Posterior cingulate gyrus (tissue), 11 donors: Measurements from ENCODE around the gene PBX1.

Source experiments
- DNase-seq, 10 donors: peaks; one replicate each; pipeline versions ENCODE4 v3.0.0 to v3.0.0-alpha.2; 2020 to 2021; ENCODE audit warnings: mixed read lengths in 3 of 10
- intact Hi-C: fragments of 100-400 bp; cut with DNase I; formaldehyde crosslinking; loops from one replicate; pipeline ENCODE4 v1.15.1; 2023

Gene PBX1

GRCh38 chr1:164611754-164612642 lies 53.0 kb downstream of the PBX1 start:
- no peak for DNase-seq
- intact Hi-C loops, result no loop called here

- DNase-seq, result no peak
- intact Hi-C loops, result no loop called here
Measured at GRCh38 chr1:164613176-164613575, 54.2 kb downstream of the PBX1 start.

GRCh38 chr1:164614316-164614715 lies 55.3 kb downstream of the PBX1 start:
- intact Hi-C loops, result no loop called here
- no peak for DNase-seq

- peak in 1 of 10 donors; percentile 38 for DNase-seq
- intact Hi-C loops, result no loop called here
Measured at GRCh38 chr1:164617377-164618201, 58.6 kb downstream of the PBX1 start.

- intact Hi-C loops, result no loop called here
- no peak for DNase-seq
Measured at GRCh38 chr1:164618202-164618564, 59.2 kb downstream of the PBX1 start.

GRCh38 chr1:164619006-164619784 lies 60.2 kb downstream of the PBX1 start:
- no peak for DNase-seq
- intact Hi-C loops, result no loop called here

- intact Hi-C loops, result no loop called here
Measured at GRCh38 chr1:164622068-164622845, 63.3 kb downstream of the PBX1 start.

GRCh38 chr1:164623805-164624204 lies 64.8 kb downstream of the PBX1 start:
- intact Hi-C loops, result no loop called here
- DNase-seq, result no peak

More at GRCh38 chr1:164622068-164622845, 63.3 kb downstream of the PBX1 start:
- peak in 1 of 10 donors; percentile 22 for DNase-seq

GRCh38 chr1:164624400-164624799 lies 65.4 kb downstream of the PBX1 start:
- no peak for DNase-seq
- intact Hi-C loops, result no loop called here

GRCh38 chr1:164625004-164625617 lies 66.1 kb downstream of the PBX1 start:
- intact Hi-C loops, result no loop called here
- DNase-seq, result no peak

- DNase-seq, result no peak
- intact Hi-C loops, result no loop called here
Measured at GRCh38 chr1:164628772-164629171, 69.8 kb downstream of the PBX1 start.

GRCh38 chr1:164629971-164630370 lies 71.0 kb downstream of the PBX1 start:
- no peak for DNase-seq
- intact Hi-C loops, result no loop called here

GRCh38 chr1:164630626-164631396 lies 71.8 kb downstream of the PBX1 start:
- intact Hi-C loops, result no loop called here
- no peak for DNase-seq

- intact Hi-C loops, result no loop called here
- no peak for DNase-seq
Measured at GRCh38 chr1:164631751-164632150, 72.8 kb downstream of the PBX1 start.

GRCh38 chr1:164633997-164634396 lies 75.0 kb downstream of the PBX1 start:
- intact Hi-C loops, result no loop called here

GRCh38 chr1:164635059-164635802 lies 76.2 kb downstream of the PBX1 start:
- intact Hi-C loops, result no loop called here
- DNase-seq, result no peak

More at GRCh38 chr1:164633997-164634396, 75.0 kb downstream of the PBX1 start:
- DNase-seq, result no peak

GRCh38 chr1:164635803-164636731 lies 77.1 kb downstream of the PBX1 start:
- peak in 4 of 10 donors; percentile 21 to 87 (median 30) for DNase-seq
- intact Hi-C loops, result no loop called here
